Uterus (tissue), 4 donors: Measurements from ENCODE around the gene CFAP53. TPM values are rescaled to one million over a fixed set of nuclear protein-coding genes. Genes with fewer than 3 reads are reported as not detected.
A peak's percentile ranks its signal among the peaks of the same experiment; 100 is the strongest.

Experiments
- DNase-seq, 2 donors: peaks; one replicate each; pipeline ENCODE4 v3.0.0-alpha.2; 2019 to 2020
- H3K27ac ChIP-seq, 2 donors: fragments of 200-600 bp; sonication (generic); 1 replicate in 1 of 2; 2 replicates in 1 of 2; pipeline ENCODE4 v1.5.1; 2016 to 2018
- H3K27me3 ChIP-seq, 2 donors: fragments of 200-600 bp; sonication (generic); one replicate each; pipeline ENCODE4 v1.5.1; 2018 to 2019; ENCODE audit warnings: control low read depth in 1 of 2
- H3K36me3 ChIP-seq, 2 donors: fragments of 200-600 bp; sonication (generic); one replicate each; pipeline ENCODE4 v1.5.1; 2019; ENCODE audit warnings: control low read depth in 1 of 2
- H3K4me1 ChIP-seq, 2 donors: fragments of 200-600 bp; sonication (generic); one replicate each; pipeline ENCODE4 v1.5.1; 2018 to 2019; ENCODE audit warnings: control low read depth in 1 of 2
- H3K4me3 ChIP-seq, 2 donors: fragments of 200-600 bp; sonication (generic); 1 replicate in 1 of 2; 2 replicates in 1 of 2; pipeline ENCODE4 v1.5.1; 2018 to 2019; ENCODE audit warnings: mild to moderate bottlenecking in 1 of 2
- H3K9me3 ChIP-seq, 2 donors: fragments of 200-600 bp; sonication (generic); one replicate each; pipeline ENCODE4 v1.5.1; 2019; ENCODE audit warnings: control low read depth in 1 of 2
- POLR2A ChIP-seq, 2 donors: fragments of 450-650 bp; IDR thresholded peaks; one replicate each; pipeline ENCODE4 v1.6.1; 2016; ENCODE audit warnings: antibody characterized with exemption in 2 of 2, mild to moderate bottlenecking in 1 of 2, moderate library complexity in 1 of 2
- intact Hi-C: fragments of 100-400 bp; cut with DNase I; formaldehyde crosslinking; loops from one replicate; pipeline ENCODE4 v1.15.1; 2023; ENCODE audit warnings: low total_unique reads
- total RNA-seq, 4 donors: library from RNA; depleted of rRNA in 3 of 4; stranded (reverse); fragments of >200 nt in 3 of 4; gene quantifications; one replicate each; pipeline versions ENCODE4 v1.1.0 to v1.2.4, GENCODE V29; 2014 to 2023
- TF ChIP-seq, protein P1 (sequence below), 4 experiments: fragments of 200-600 bp in 2 of 4; fragments of 450-650 bp in 2 of 4; sonication (generic) in 2 of 4; IDR thresholded peaks; one replicate each; pipeline ENCODE4 v1.5.1; 2016 to 2019; ENCODE audit warnings: antibody characterized with exemption in 4 of 4, mild to moderate bottlenecking in 2 of 4, moderate library complexity in 1 of 4
- donor health status: DM: yes; HTN: yes; CAD: no.

The CFAP53 gene
- total RNA-seq, 4 donors from 2014 or later, result 0.95 to 1.1 TPM; not detected in 2

DNA sequence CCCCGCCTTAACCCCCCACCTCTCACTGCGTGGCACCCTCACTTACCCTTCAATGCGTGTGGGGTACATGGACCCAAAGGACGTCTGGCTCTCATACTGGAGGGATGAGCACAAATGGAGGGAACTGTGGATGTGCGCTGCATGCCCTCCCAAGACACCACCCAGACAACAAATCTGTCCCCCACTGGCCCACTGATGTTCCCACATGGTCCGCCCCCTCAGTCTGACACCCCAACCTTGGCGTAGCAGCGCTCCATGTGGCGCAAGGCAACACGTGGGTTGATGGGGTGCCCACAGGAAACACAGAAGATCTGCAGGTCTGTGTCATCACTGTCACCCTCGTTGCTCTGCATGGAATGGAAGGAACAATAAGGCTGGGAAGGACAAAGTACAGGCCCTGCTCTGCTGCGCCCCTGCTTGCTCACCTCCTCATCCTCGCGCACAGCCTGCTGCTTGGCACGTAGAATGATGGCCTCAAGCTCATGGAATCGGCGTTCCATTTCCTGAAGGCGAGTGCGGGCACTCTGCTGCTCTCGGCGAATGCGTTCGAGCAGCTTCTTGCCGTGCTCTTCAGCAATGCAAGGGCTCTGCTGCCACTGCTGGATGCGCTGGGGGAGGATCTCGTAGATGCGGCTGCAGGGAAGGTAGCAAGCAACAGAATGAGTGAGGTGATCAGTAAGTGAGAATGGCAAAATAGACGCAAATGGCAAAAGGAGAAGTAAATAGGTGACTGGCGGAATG is 17.3 kb upstream of the CFAP53 start:
- no peak overlapping the region for H3K4me3 ChIP-seq
- peaks cover 4 to 7% of the 10 kb centered on the region in 2 donors for H3K4me1 ChIP-seq
- H3K27me3 ChIP-seq, result no peaks in the 10 kb centered on the region
- TF ChIP-seq POLR2A (IDR thresholded peaks at IDR 0.05), result no peak
- TF ChIP-seq, protein P1, sequence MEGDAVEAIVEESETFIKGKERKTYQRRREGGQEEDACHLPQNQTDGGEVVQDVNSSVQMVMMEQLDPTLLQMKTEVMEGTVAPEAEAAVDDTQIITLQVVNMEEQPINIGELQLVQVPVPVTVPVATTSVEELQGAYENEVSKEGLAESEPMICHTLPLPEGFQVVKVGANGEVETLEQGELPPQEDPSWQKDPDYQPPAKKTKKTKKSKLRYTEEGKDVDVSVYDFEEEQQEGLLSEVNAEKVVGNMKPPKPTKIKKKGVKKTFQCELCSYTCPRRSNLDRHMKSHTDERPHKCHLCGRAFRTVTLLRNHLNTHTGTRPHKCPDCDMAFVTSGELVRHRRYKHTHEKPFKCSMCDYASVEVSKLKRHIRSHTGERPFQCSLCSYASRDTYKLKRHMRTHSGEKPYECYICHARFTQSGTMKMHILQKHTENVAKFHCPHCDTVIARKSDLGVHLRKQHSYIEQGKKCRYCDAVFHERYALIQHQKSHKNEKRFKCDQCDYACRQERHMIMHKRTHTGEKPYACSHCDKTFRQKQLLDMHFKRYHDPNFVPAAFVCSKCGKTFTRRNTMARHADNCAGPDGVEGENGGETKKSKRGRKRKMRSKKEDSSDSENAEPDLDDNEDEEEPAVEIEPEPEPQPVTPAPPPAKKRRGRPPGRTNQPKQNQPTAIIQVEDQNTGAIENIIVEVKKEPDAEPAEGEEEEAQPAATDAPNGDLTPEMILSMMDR (IDR thresholded peaks at IDR 0.05), result no peak
- DNase-seq, result no peak
- H3K36me3 ChIP-seq, result no peaks in the 10 kb centered on the region
- intact Hi-C loops, result no loop called here
- H3K27ac ChIP-seq, result no peak overlapping the region
- H3K9me3 ChIP-seq, result no peaks in the 10 kb centered on the region

DNA sequence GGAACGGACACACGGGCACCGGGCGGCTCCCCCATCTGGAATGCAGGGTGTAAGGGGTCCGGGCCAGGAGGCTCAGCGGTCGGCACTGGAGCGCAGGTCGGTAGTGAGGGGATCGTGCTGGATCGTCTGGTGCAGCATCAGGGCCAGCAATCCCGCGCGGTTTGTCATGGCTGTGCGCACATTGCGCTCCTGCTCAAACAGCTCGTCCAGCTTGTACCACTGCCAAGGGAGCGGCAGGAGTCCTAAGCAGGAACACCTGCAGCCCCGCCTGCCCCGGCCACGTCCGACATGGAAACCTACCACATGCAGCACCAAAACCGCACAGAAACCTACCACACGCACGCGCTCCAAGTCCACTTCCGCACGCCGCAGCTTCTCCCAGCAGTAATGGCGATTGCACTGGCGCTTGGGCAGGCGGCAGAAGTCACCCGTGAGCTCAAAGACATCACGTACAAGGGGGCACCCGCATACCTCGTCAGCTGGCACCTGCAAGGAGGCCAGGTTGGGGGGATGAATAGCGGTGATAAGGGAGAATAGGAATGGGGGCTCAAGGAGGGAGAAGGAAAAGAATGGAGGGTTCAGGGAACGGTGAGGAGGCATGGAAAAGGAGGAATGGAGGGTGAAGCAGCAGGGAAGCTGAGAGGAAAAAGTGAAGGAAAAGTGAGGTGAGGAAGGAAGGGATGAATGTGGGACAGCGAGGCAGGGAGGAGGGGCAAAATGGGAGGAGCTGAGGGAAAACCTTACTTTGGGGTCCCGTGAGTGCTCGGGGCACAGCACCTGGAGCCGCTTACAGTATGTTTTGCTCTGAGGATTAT is 16.4 kb upstream of the CFAP53 start:
- Histone ChIP-seq H3K27me3 (no peaks in the 10 kb centered on the region), H3K27ac (no peak overlapping the region), H3K36me3 (no peaks in the 10 kb centered on the region), H3K9me3 (no peaks in the 10 kb centered on the region), H3K4me3 (no peak overlapping the region), H3K4me1 (peaks cover 4 to 7% of the 10 kb centered on the region in 2 donors)
- TF ChIP-seq, protein P1 (IDR thresholded peaks at IDR 0.05), result no peak
- no peak for TF ChIP-seq POLR2A (IDR thresholded peaks at IDR 0.05)
- DNase-seq, result peak in 1 of 2 donors; percentile 36
- intact Hi-C loops, result no loop called here

DNA sequence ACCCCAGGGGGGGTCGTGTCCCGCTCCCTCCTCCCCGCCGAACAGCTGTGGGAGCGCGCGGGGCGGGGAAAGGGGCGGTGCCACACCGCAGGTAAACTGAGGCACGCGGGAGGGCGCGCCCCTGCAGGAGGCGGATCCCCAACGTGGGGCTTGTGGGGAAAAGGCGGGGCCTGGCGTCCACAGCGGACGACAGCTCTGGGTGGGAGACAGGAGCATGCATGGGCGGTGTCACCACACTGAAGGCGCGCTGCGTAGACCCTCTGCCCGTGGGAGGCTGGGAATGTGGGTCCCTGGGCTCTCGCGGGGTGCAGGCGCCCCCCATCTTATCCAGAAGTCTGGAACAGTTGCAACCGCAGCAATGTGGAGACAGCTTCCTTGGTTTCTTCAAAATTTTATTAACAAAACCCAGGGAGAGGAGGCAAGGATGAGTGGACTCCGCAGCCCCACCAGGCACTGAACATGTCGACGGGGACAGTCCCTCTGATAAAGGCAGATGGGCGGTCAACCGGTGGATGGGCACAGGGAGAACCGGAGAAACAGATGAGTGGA is 15.8 kb upstream of the CFAP53 start:
- Histone ChIP-seq H3K36me3 (no peaks in the 10 kb centered on the region), H3K9me3 (no peaks in the 10 kb centered on the region), H3K27ac (peak overlapping the region; percentile 94 to 96), H3K4me3 (peak overlapping the region; percentile 69 to 98), H3K27me3 (no peaks in the 10 kb centered on the region), H3K4me1 (peaks cover 4 to 7% of the 10 kb centered on the region in 2 donors)
- TF ChIP-seq, protein P1 (IDR thresholded peaks at IDR 0.05), result no peak
- DNase-seq, result no peak
- intact Hi-C loops, result no loop called here

DNA sequence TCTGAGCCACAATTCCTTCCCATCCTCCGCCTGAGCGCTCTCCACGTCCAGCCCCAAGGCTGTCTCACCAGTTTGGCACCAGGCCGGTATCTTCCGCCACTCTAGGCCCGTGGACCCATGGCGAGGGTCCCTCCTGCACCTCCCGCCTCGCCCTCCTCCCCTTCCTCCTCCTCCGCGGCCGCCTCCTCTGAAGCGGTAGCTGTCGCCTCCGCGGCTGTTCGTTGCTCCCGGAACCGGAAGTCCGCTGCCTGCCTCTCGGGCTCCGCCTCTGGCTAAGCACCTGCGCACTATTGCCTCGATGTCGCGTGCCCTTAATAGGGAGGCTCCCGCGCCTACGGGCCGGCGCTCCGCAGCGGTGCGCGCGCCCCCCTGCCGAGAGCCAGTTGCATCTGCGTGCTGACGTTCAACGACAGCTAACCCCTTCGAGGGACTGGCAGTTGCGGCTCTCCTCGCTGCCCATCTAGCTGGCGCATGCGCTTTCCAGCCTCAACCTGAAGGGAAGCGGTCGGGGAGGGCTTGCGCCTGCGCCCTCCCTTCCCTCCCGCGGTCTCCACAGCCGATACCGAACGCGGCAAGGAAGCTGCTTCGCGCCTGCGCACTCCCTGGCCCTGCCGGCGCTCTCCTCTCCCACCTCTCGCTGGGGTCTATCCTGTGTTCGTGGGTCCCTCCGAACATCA is 15.1 kb upstream of the CFAP53 start, which contains the start of gene MBD1:
TSS of gene MBD1 (minus strand) at position 229 of the 677 bp plus-strand sequence. CDS start 1,531 bp downstream, outside the sequence.
- Histone ChIP-seq H3K4me1 (peaks cover 4 to 7% of the 10 kb centered on the region in 2 donors), H3K4me3 (peak within 1 kb of the TSS; percentile 69 to 98), H3K36me3 (no peaks in the 10 kb centered on the region), H3K27ac (peak within 1 kb of the TSS; percentile 94 to 96), H3K9me3 (no peaks in the 10 kb centered on the region), H3K27me3 (no peaks in the 10 kb centered on the region)
- TF ChIP-seq, protein P1 (IDR thresholded peaks at IDR 0.05), result peak; percentile 16 to 68 (median 34)
- peak; percentile 29 to 87 for TF ChIP-seq POLR2A (IDR thresholded peaks at IDR 0.05)
- peak; percentile 97 for DNase-seq
- intact Hi-C loops, result no loop called here
